ENCODE measurements around the gene CFAP77. TPM values are rescaled to one million over a fixed set of nuclear protein-coding genes. Genes with fewer than 3 reads are reported as not detected.

Gene CFAP77
- total RNA-seq, 4 donors from 2014 or later = 0.44 TPM; not detected in 3

GRCh38 chr9:132424857-132425674 lies 15.1 kb downstream of the CFAP77 start:
- no peak overlapping the region for H3K27ac ChIP-seq
- no peaks in the 10 kb centered on the region for H3K27me3 ChIP-seq
- DNase-seq = no peak
- TF ChIP-seq POLR2A (IDR thresholded peaks at IDR 0.05) (no peak), CTCF (IDR thresholded peaks at IDR 0.05) (no peak)
- no peak overlapping the region for H3K4me3 ChIP-seq (replicated peaks in 1 of 3)
- no peaks in the 10 kb centered on the region for H3K4me1 ChIP-seq
- WGBS, 2 donors = 50 to 58% methylated on average over 22 of the region's 22 CpGs
- H3K36me3 ChIP-seq = no peaks in the 10 kb centered on the region
- H3K9me3 ChIP-seq = no peaks in the 10 kb centered on the region
- intact Hi-C loops (cut with DNase I) = no loop called here

GRCh38 chr9:132425675-132426062 lies 15.7 kb downstream of the CFAP77 start:
- H3K36me3 ChIP-seq = no peaks in the 10 kb centered on the region
- TF ChIP-seq POLR2A (IDR thresholded peaks at IDR 0.05) (no peak), CTCF (IDR thresholded peaks at IDR 0.05) (no peak)
- no peaks in the 10 kb centered on the region for H3K27me3 ChIP-seq
- H3K27ac ChIP-seq = no peak overlapping the region
- no peak overlapping the region for H3K4me3 ChIP-seq (replicated peaks in 1 of 3)
- 59 to 64% methylated on average over 7 of the region's 7 CpGs for whole genome bisulfite sequencing, 2 donors
- H3K9me3 ChIP-seq = no peaks in the 10 kb centered on the region
- no peak for DNase-seq
- intact Hi-C loops (cut with DNase I) = no loop called here
- H3K4me1 ChIP-seq = no peaks in the 10 kb centered on the region

DNA sequence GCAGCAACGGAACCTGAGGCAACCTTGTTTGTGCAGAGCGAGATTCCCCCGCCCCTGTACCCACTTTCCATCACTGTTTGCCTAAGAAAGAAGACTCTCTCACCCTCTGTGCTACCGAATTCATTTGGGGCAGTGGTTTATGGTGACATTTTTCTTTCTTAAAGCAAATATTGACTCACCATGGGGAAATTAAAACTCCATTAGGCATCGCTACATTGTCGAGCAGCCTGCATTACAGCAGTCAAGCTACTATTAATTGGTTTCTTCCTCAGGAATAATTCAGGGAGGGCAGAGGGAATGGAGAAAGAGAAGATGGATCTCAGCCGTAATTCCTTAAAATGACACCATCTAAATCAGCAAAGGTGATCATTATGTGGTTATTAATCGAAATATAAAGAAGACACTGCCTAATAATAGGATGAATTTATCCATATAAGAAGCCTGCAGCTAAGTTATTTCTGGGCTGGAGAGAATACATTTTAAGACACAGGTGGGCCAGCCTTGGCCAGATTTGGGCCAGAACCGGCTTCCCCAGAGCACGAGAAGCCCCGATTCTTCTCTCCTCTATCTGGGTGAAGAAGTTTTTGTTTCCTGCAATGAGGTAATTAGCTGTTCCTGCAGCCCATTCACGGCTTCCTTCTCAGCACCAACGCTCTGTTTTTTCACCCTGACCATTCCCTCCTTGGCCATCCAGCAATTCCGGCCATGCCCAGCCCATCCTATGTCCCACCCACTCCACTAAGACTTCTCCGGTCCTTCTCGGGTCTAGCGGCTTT lies 16.8 kb downstream of the CFAP77 start:
- WGBS, 2 donors = 52% methylated on average over 17 of the region's 17 CpGs

GRCh38 chr9:132430998-132431397 lies 21.0 kb downstream of the CFAP77 start:
- TF ChIP-seq POLR2A (IDR thresholded peaks at IDR 0.05) (no peak), CTCF (IDR thresholded peaks at IDR 0.05) (no peak)
- intact Hi-C loops (cut with DNase I) = no loop called here
- no peaks in the 10 kb centered on the region for H3K27me3 ChIP-seq

More for the DNA sequence above, 16.8 kb downstream of the CFAP77 start:
- no peak for DNase-seq
- H3K27me3 ChIP-seq = no peaks in the 10 kb centered on the region
- no peak overlapping the region for H3K4me3 ChIP-seq (replicated peaks in 1 of 3)
- no peak for TF ChIP-seq POLR2A (IDR thresholded peaks at IDR 0.05)
- TF ChIP-seq CTCF (IDR thresholded peaks at IDR 0.05) = no peak
- no peaks in the 10 kb centered on the region for H3K36me3 ChIP-seq
- H3K9me3 ChIP-seq = no peaks in the 10 kb centered on the region
- H3K27ac ChIP-seq = no peak overlapping the region
- intact Hi-C loops (cut with DNase I) = no loop called here
- H3K4me1 ChIP-seq = no peaks in the 10 kb centered on the region

GRCh38 chr9:132434881-132435280 lies 24.9 kb downstream of the CFAP77 start:
- Histone ChIP-seq H3K4me1 (no peaks in the 10 kb centered on the region), H3K27me3 (no peaks in the 10 kb centered on the region), H3K4me3 (replicated peaks in 1 of 3) (no peak overlapping the region), H3K36me3 (no peaks in the 10 kb centered on the region), H3K9me3 (no peaks in the 10 kb centered on the region), H3K27ac (no peak overlapping the region)
- 43 to 52% methylated on average over 9 to 10 of the region's 10 CpGs for WGBS, 2 donors
- TF ChIP-seq POLR2A (IDR thresholded peaks at IDR 0.05) = no peak
- TF ChIP-seq CTCF (IDR thresholded peaks at IDR 0.05) = no peak
- DNase-seq = no peak
- intact Hi-C loops (cut with DNase I) = no loop called here

More at GRCh38 chr9:132430998-132431397, 21.0 kb downstream of the CFAP77 start:
- no peak for DNase-seq
- Histone ChIP-seq H3K4me1 (no peaks in the 10 kb centered on the region), H3K4me3 (replicated peaks in 1 of 3) (no peak overlapping the region), H3K27ac (no peak overlapping the region), H3K9me3 (no peaks in the 10 kb centered on the region), H3K36me3 (no peaks in the 10 kb centered on the region)
- 78 to 89% methylated on average over 1 of the region's 1 CpG for WGBS, 2 donors
